HEK293 (cell line): ENCODE results near the gene PAX3.

Experiments used
- CTCF ChIA-PET: fragments of 350-600 bp; formaldehyde crosslinking; extraction: SDS; loops from one replicate; lab custom pipeline; 2021; ENCODE audit warnings: antibody characterized with exemption; lab: Yijun Ruan, JAX
- POLR2A ChIA-PET: fragments of 300-600 bp; formaldehyde crosslinking; extraction: SDS; loops from one replicate; lab custom pipeline; 2020; ENCODE audit warnings: antibody characterized with exemption, inconsistent platforms; lab: Yijun Ruan, JAX
- H3K27ac ChIP-seq: fragments of 200-500 bp; sonication (Bioruptor generic); 2 replicates; pipeline ENCODE4 v1.5.1; 2014; ENCODE audit warnings: low read depth, low read length, control low read depth, inconsistent platforms; ENCODE audit errors: extremely low read depth
- H3K36me3 ChIP-seq, 2 experiments: fragments of 200-500 bp in 1 of 2; sonication (Bioruptor generic) in 1 of 2; 1 replicate in 1 of 2; 2 replicates in 1 of 2; pipeline ENCODE4 v1.5.1; 2014 to 2017; ENCODE audit warnings: inconsistent platforms in 2 of 2, low read length in 2 of 2; ENCODE audit not compliant: control insufficient read depth in 2 of 2, insufficient read depth in 1 of 2
- H3K4me1 ChIP-seq: fragments of 200-500 bp; sonication (Bioruptor generic); 2 replicates; pipeline ENCODE4 v1.5.1; 2014; ENCODE audit warnings: mild to moderate bottlenecking, low read length, inconsistent platforms; ENCODE audit not compliant: control insufficient read depth, insufficient read depth
- H3K4me3 ChIP-seq: 2 replicates; pipeline ENCODE4 v1.5.1; 2011; ENCODE audit warnings: low read depth, mild to moderate bottlenecking, control low read depth, low read length, moderate library complexity
- H3K9me3 ChIP-seq: fragments of 200-500 bp; sonication (Bioruptor generic); 2 replicates; pipeline ENCODE4 v1.5.1; 2014; ENCODE audit warnings: low read depth, low read length, inconsistent platforms; ENCODE audit not compliant: control insufficient read depth, insufficient read depth
- GLIS2 ChIP-seq: fragments of 450-650 bp; formaldehyde crosslinking; IDR thresholded peaks from 2 replicates; pipeline ENCODE4 v1.5.1; 2016; ENCODE audit warnings: missing biosample characterization, missing genetic modification characterization
- KLF10 ChIP-seq: fragments of 450-650 bp; IDR thresholded peaks from 2 replicates; pipeline ENCODE4 v1.5.1; 2018; ENCODE audit warnings: missing biosample characterization, mild to moderate bottlenecking, missing genetic modification characterization
- OVOL3 ChIP-seq: fragments of 450-650 bp; formaldehyde crosslinking; IDR thresholded peaks from 2 replicates; pipeline ENCODE4 v1.5.1; 2016; ENCODE audit warnings: missing biosample characterization, missing genetic modification characterization
- ZBTB21 ChIP-seq: fragments of 450-650 bp; formaldehyde crosslinking; IDR thresholded peaks from 2 replicates; pipeline ENCODE4 v1.5.1; 2017; ENCODE audit warnings: missing biosample characterization, missing genetic modification characterization
- ZNF23 ChIP-seq: fragments of 450-650 bp; formaldehyde crosslinking; IDR thresholded peaks from 2 replicates; pipeline ENCODE4 v1.5.1; 2016; ENCODE audit warnings: missing biosample characterization, missing genetic modification characterization, borderline replicate concordance
- ZNF391 ChIP-seq: fragments of 450-650 bp; formaldehyde crosslinking; IDR thresholded peaks from 2 replicates; pipeline ENCODE4 v1.5.1; 2016; ENCODE audit warnings: low read depth, missing biosample characterization, missing genetic modification characterization, borderline replicate concordance
- ZNF426 ChIP-seq: fragments of 450-650 bp; formaldehyde crosslinking; IDR thresholded peaks from 2 replicates; pipeline ENCODE4 v1.5.1; 2017; ENCODE audit warnings: missing biosample characterization, missing genetic modification characterization, mild to moderate bottlenecking, inconsistent platforms, moderate library complexity
- ZNF501 ChIP-seq: fragments of 450-650 bp; formaldehyde crosslinking; IDR thresholded peaks from 2 replicates; pipeline ENCODE4 v1.5.1; 2016; ENCODE audit warnings: missing biosample characterization, missing genetic modification characterization
- ZNF544 ChIP-seq: fragments of 450-650 bp; formaldehyde crosslinking; IDR thresholded peaks from 2 replicates; pipeline ENCODE4 v1.5.0; 2017; ENCODE audit warnings: missing biosample characterization, missing genetic modification characterization
- ZNF701 ChIP-seq: fragments of 450-650 bp; formaldehyde crosslinking; IDR thresholded peaks from 2 replicates; pipeline ENCODE4 v1.5.1; 2016; ENCODE audit warnings: missing biosample characterization, missing genetic modification characterization
- ZNF791 ChIP-seq: fragments of 450-650 bp; formaldehyde crosslinking; IDR thresholded peaks from 2 replicates; pipeline ENCODE4 v1.5.1; 2016; ENCODE audit warnings: missing biosample characterization, missing genetic modification characterization
- ZNF792 ChIP-seq: fragments of 450-650 bp; formaldehyde crosslinking; IDR thresholded peaks from 2 replicates; pipeline ENCODE4 v1.5.1; 2016; ENCODE audit warnings: missing biosample characterization, missing genetic modification characterization
- ZNF843 ChIP-seq: fragments of 450-650 bp; formaldehyde crosslinking; IDR thresholded peaks from 2 replicates; pipeline ENCODE4 v1.5.1; 2016; ENCODE audit warnings: missing biosample characterization, missing genetic modification characterization
- ZSCAN16 ChIP-seq: fragments of 450-650 bp; formaldehyde crosslinking; IDR thresholded peaks from 2 replicates; pipeline ENCODE4 v1.5.1; 2016; ENCODE audit warnings: missing biosample characterization, missing genetic modification characterization
- TF ChIP-seq, protein P1 (sequence below): fragments of 450-650 bp; formaldehyde crosslinking; IDR thresholded peaks from 2 replicates; pipeline ENCODE4 v1.5.1; 2016; ENCODE audit warnings: missing biosample characterization, missing genetic modification characterization
- TF ChIP-seq, protein P2 (sequence below): fragments of 450-650 bp; formaldehyde crosslinking; IDR thresholded peaks from 2 replicates; pipeline ENCODE4 v1.5.1; 2016; ENCODE audit warnings: missing biosample characterization, missing genetic modification characterization
- TF ChIP-seq, protein P3 (sequence below): fragments of 450-650 bp; formaldehyde crosslinking; IDR thresholded peaks from 2 replicates; pipeline ENCODE4 v1.5.1; 2016; ENCODE audit warnings: missing biosample characterization, missing genetic modification characterization, low read depth
- TF ChIP-seq, protein P4 (sequence below): fragments of 450-650 bp; formaldehyde crosslinking; IDR thresholded peaks from 2 replicates; pipeline ENCODE4 v1.5.1; 2017; ENCODE audit warnings: missing biosample characterization, missing genetic modification characterization
- TF ChIP-seq, protein P5 (sequence below): fragments of 450-650 bp; formaldehyde crosslinking; IDR thresholded peaks from 2 replicates; pipeline ENCODE4 v1.5.1; 2016; ENCODE audit warnings: missing biosample characterization, missing genetic modification characterization, borderline replicate concordance

Gene PAX3

DNA sequence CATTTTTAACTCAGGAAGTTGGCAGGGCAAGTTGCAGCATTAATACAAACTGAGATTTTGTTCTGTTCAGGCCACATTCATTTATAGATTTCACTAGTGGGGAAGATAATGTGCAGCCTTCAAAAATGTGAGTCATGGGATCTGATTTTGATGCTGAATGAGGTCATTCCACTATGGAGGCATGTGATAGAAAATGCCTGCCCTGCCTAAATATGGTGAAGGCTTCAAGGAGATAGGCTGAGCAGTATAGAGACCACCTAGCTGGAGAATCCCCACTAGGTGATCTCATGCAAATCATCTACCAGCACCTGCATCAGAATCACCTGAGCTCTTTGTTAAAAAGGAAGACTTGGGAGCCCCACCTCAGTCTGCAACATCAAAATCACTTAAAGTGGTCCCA, 43.7 kb downstream of the PAX3 start:
- Histone ChIP-seq H3K4me1 (no peaks in the 10 kb centered on the region), H3K36me3 (no peaks in the 10 kb centered on the region), H3K4me3 (no peak overlapping the region), H3K9me3 (no peaks in the 10 kb centered on the region)
- CTCF ChIA-PET, result interaction anchor here (0.7 kb wide), 1 partner anchor 62 kb away, joined by 3 read pairs; no protein-coding TSS in a partner anchor
- POLR2A ChIA-PET, result no interaction called here
- TF ChIP-seq, protein P1, sequence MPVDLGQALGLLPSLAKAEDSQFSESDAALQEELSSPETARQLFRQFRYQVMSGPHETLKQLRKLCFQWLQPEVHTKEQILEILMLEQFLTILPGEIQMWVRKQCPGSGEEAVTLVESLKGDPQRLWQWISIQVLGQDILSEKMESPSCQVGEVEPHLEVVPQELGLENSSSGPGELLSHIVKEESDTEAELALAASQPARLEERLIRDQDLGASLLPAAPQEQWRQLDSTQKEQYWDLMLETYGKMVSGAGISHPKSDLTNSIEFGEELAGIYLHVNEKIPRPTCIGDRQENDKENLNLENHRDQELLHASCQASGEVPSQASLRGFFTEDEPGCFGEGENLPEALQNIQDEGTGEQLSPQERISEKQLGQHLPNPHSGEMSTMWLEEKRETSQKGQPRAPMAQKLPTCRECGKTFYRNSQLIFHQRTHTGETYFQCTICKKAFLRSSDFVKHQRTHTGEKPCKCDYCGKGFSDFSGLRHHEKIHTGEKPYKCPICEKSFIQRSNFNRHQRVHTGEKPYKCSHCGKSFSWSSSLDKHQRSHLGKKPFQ, result no peak
- TF ChIP-seq ZBTB21 (tag by site-specific recombination) (no peak), ZNF701 (tag by site-specific recombination) (no peak), ZNF391 (tag by site-specific recombination) (no peak), ZNF791 (tag by site-specific recombination) (no peak), ZNF426 (no peak), KLF10 (tag by site-specific recombination) (no peak), ZNF501 (no peak), ZSCAN16 (tag by site-specific recombination) (no peak), ZNF843 (tag by site-specific recombination) (no peak), OVOL3 (tag by site-specific recombination) (no peak), GLIS2 (tag by site-specific recombination) (no peak), ZNF23 (tag by site-specific recombination) (no peak), ZNF544 (tag by site-specific recombination) (no peak)
- TF ChIP-seq, protein P2, sequence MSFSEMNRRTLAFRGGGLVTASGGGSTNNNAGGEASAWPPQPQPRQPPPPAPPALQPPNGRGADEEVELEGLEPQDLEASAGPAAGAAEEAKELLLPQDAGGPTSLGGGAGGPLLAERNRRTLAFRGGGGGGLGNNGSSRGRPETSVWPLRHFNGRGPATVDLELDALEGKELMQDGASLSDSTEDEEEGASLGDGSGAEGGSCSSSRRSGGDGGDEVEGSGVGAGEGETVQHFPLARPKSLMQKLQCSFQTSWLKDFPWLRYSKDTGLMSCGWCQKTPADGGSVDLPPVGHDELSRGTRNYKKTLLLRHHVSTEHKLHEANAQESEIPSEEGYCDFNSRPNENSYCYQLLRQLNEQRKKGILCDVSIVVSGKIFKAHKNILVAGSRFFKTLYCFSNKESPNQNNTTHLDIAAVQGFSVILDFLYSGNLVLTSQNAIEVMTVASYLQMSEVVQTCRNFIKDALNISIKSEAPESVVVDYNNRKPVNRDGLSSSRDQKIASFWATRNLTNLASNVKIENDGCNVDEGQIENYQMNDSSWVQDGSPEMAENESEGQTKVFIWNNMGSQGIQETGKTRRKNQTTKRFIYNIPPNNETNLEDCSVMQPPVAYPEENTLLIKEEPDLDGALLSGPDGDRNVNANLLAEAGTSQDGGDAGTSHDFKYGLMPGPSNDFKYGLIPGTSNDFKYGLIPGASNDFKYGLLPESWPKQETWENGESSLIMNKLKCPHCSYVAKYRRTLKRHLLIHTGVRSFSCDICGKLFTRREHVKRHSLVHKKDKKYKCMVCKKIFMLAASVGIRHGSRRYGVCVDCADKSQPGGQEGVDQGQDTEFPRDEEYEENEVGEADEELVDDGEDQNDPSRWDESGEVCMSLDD (tag by site-specific recombination), result no peak
- TF ChIP-seq, all 188 proteins: peak for 0
- H3K27ac ChIP-seq, result no peak overlapping the region

DNA sequence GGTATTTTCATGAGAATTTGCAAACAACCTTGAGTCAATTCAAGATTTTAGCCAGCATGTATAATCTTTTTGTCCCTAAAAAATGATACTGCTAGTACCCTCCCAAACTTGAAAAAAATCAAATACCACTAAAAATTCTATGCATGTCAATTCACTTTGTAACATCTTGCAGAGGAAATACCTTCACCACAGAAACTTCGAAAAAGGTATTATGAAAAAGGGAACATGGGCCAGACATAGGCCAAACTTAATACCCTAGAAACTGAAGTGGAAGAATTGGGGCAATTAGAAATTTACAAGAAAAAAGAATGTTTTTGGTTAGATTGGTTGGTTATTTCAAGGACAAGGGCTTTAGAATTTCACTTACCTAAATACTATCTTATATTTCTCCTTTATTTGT, 48.5 kb downstream of the PAX3 start:
- Histone ChIP-seq H3K9me3 (no peaks in the 10 kb centered on the region), H3K36me3 (no peaks in the 10 kb centered on the region), H3K4me3 (no peak overlapping the region), H3K27ac (no peak overlapping the region), H3K4me1 (no peaks in the 10 kb centered on the region)
- ChIA-PET CTCF (no interaction called here), POLR2A (no interaction called here)
- TF ChIP-seq ZNF544 (tag by site-specific recombination) (no peak), ZNF792 (tag by site-specific recombination) (no peak)
- TF ChIP-seq, protein P3, sequence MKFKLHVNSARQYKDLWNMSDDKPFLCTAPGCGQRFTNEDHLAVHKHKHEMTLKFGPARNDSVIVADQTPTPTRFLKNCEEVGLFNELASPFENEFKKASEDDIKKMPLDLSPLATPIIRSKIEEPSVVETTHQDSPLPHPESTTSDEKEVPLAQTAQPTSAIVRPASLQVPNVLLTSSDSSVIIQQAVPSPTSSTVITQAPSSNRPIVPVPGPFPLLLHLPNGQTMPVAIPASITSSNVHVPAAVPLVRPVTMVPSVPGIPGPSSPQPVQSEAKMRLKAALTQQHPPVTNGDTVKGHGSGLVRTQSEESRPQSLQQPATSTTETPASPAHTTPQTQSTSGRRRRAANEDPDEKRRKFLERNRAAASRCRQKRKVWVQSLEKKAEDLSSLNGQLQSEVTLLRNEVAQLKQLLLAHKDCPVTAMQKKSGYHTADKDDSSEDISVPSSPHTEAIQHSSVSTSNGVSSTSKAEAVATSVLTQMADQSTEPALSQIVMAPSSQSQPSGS (tag by site-specific recombination), result no peak
- TF ChIP-seq, protein P4, sequence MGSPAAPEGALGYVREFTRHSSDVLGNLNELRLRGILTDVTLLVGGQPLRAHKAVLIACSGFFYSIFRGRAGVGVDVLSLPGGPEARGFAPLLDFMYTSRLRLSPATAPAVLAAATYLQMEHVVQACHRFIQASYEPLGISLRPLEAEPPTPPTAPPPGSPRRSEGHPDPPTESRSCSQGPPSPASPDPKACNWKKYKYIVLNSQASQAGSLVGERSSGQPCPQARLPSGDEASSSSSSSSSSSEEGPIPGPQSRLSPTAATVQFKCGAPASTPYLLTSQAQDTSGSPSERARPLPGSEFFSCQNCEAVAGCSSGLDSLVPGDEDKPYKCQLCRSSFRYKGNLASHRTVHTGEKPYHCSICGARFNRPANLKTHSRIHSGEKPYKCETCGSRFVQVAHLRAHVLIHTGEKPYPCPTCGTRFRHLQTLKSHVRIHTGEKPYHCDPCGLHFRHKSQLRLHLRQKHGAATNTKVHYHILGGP, result no peak
- TF ChIP-seq, protein P5, sequence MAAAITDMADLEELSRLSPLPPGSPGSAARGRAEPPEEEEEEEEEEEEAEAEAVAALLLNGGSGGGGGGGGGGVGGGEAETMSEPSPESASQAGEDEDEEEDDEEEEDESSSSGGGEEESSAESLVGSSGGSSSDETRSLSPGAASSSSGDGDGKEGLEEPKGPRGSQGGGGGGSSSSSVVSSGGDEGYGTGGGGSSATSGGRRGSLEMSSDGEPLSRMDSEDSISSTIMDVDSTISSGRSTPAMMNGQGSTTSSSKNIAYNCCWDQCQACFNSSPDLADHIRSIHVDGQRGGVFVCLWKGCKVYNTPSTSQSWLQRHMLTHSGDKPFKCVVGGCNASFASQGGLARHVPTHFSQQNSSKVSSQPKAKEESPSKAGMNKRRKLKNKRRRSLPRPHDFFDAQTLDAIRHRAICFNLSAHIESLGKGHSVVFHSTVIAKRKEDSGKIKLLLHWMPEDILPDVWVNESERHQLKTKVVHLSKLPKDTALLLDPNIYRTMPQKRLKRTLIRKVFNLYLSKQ (tag by site-specific recombination), result no peak
